Neural crest cell (in vitro differentiated cells): ENCODE results near the gene CNTNAP2. TPM values are rescaled to one million over a fixed set of nuclear protein-coding genes. Genes with fewer than 3 reads are reported as not detected.

ENCODE experiments used
- DNase-seq: peaks from one replicate; pipeline ENCODE4 v3.0.0; 2021; ENCODE audit warnings: low read depth, mixed read lengths, low spot score
- H3K27ac Mint-ChIP-seq: one replicate; pipeline ENCODE4 v1.8.0; 2021; ENCODE audit warnings: mild to moderate bottlenecking, mixed read lengths; ENCODE audit not compliant: unreplicated experiment
- H3K27me3 Mint-ChIP-seq: 2 replicates; pipeline ENCODE4 v1.8.0; 2021; ENCODE audit warnings: low read depth, mild to moderate bottlenecking, mixed read lengths
- H3K36me3 Mint-ChIP-seq: 2 replicates; pipeline ENCODE4 v1.8.0; 2021; ENCODE audit warnings: low read depth, mild to moderate bottlenecking, mixed read lengths
- H3K4me1 Mint-ChIP-seq: 2 replicates; pipeline ENCODE4 v1.8.0; 2021; ENCODE audit warnings: mixed read lengths
- H3K4me3 Mint-ChIP-seq: one replicate; pipeline ENCODE4 v1.8.0; 2021; ENCODE audit warnings: mild to moderate bottlenecking, mixed read lengths
- H3K9me3 Mint-ChIP-seq: 2 replicates; pipeline ENCODE4 v1.8.0; 2021; ENCODE audit warnings: mixed read lengths
- CTCF ChIP-seq: fragments of 200-600 bp; sonication (generic); conservative IDR thresholded peaks from 2 replicates; pipeline ENCODE4 v1.5.0; 2021; ENCODE audit warnings: antibody characterized with exemption, mild to moderate bottlenecking
- total RNA-seq: library from RNA; stranded (reverse); gene quantifications from 2 replicates; pipeline ENCODE4 v1.2.1, GENCODE V29; 2021

The CNTNAP2 gene
- total RNA-seq, 1 donor from 2014 or later, result 12.9 TPM

- no peak for DNase-seq
- Mint-ChIP-seq H3K27ac (no peak overlapping the region), H3K27me3 (no peaks in the 10 kb centered on the region), H3K36me3 (no peaks in the 10 kb centered on the region), H3K4me3 (no peak overlapping the region), H3K9me3 (no peaks in the 10 kb centered on the region), H3K4me1 (peaks cover 17% of the 10 kb centered on the region)
- no peak for TF ChIP-seq CTCF
These were observed 758.7 kb downstream of the CNTNAP2 start for GRCh38 chr7:146875237-146875785.

GRCh38 chr7:146875981-146876380 is 759.4 kb downstream of the CNTNAP2 start:
- Mint-ChIP-seq H3K9me3 (peaks cover 2% of the 10 kb centered on the region), H3K4me1 (peaks cover 17% of the 10 kb centered on the region), H3K36me3 (no peaks in the 10 kb centered on the region), H3K27me3 (no peaks in the 10 kb centered on the region), H3K4me3 (no peak overlapping the region), H3K27ac (no peak overlapping the region)
- TF ChIP-seq CTCF, result no peak
- DNase-seq, result no peak

GRCh38 chr7:146876411-146876810 is 759.8 kb downstream of the CNTNAP2 start:
- no peak overlapping the region for H3K27ac Mint-ChIP-seq
- H3K36me3 Mint-ChIP-seq, result no peaks in the 10 kb centered on the region
- no peak for DNase-seq
- no peak for TF ChIP-seq CTCF
- H3K4me3 Mint-ChIP-seq, result no peak overlapping the region
- peaks cover 2% of the 10 kb centered on the region for H3K9me3 Mint-ChIP-seq
- H3K4me1 Mint-ChIP-seq, result peaks cover 17% of the 10 kb centered on the region
- no peaks in the 10 kb centered on the region for H3K27me3 Mint-ChIP-seq

GRCh38 chr7:146878901-146879300 is 762.3 kb downstream of the CNTNAP2 start:
- Mint-ChIP-seq H3K4me1 (peaks cover 17% of the 10 kb centered on the region), H3K27ac (no peak overlapping the region), H3K36me3 (no peaks in the 10 kb centered on the region), H3K9me3 (peaks cover 4% of the 10 kb centered on the region), H3K27me3 (no peaks in the 10 kb centered on the region), H3K4me3 (no peak overlapping the region)
- no peak for DNase-seq
- TF ChIP-seq CTCF, result no peak

- DNase-seq, result no peak
These were observed 768.6 kb downstream of the CNTNAP2 start for GRCh38 chr7:146885231-146885630.

More at GRCh38 chr7:146885231-146885630, 768.6 kb downstream of the CNTNAP2 start:
- peaks cover 8% of the 10 kb centered on the region for H3K9me3 Mint-ChIP-seq
- TF ChIP-seq CTCF, result no peak
- no peaks in the 10 kb centered on the region for H3K27me3 Mint-ChIP-seq
- no peak overlapping the region for H3K4me3 Mint-ChIP-seq
- no peak overlapping the region for H3K27ac Mint-ChIP-seq
- H3K4me1 Mint-ChIP-seq, result no peaks in the 10 kb centered on the region
- H3K36me3 Mint-ChIP-seq, result no peaks in the 10 kb centered on the region
